ENCODE measurements around the gene PTGS2. TPM values are rescaled to one million over a fixed set of nuclear protein-coding genes. Genes with fewer than 3 reads are reported as not detected.

The PTGS2 gene
- total RNA-seq, 1 experiment from 2014 or later = 0.91 TPM

DNA sequence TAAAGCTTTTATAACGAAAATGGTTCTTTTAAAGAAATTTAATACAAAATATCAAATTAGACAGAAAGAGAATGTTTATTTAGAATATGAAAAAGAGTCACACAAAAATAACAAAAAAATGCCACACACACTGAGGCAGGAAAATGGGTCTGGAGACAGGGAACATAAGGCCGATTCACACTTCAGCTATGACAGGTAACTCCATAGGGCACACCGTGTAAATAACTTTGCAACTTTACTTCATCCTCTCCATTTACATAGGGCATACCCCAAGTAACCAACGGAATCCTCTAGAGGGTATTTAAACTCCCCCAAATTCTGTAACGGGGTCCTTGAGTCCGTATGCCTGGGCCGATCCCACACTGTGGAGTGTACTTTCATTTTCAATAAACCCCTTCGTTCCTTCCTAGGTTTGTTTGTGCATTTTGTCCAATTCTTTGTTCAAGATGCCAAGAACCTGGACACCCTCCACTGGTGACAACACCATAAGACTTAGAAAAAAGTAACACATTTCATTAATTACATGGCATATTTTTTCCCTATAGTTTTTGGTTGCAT lies 23.1 kb upstream of the PTGS2 start (continued):
- TF ChIP-seq, protein P1, sequence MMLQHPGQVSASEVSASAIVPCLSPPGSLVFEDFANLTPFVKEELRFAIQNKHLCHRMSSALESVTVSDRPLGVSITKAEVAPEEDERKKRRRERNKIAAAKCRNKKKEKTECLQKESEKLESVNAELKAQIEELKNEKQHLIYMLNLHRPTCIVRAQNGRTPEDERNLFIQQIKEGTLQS (IDR thresholded peaks at IDR 0.05) = no peak
- TF ChIP-seq CBX3 (IDR thresholded peaks at IDR 0.05; ENCODE audit: low read depth) = no peak
- TF ChIP-seq POLR2A (IDR thresholded peaks at IDR 0.05; ENCODE audit: borderline replicate concordance, extremely low read depth, insufficient read depth, insufficient read length) = no peak
- no peak for TF ChIP-seq EZH2phosphoT487 (IDR thresholded peaks at IDR 0.05; ENCODE audit: borderline replicate concordance)
- no peak for TF ChIP-seq TCF7L2 (IDR thresholded peaks at IDR 0.05; ENCODE audit: borderline replicate concordance, extremely low read depth, insufficient read depth, insufficient read length)
- TF ChIP-seq, protein P2, sequence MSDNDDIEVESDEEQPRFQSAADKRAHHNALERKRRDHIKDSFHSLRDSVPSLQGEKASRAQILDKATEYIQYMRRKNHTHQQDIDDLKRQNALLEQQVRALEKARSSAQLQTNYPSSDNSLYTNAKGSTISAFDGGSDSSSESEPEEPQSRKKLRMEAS (IDR thresholded peaks at IDR 0.05) = no peak
- no peak for TF ChIP-seq FOSL1 (IDR thresholded peaks at IDR 0.05; ENCODE audit: low read depth)
- TF ChIP-seq YY1 (IDR thresholded peaks at IDR 0.05; ENCODE audit: extremely low read depth, insufficient replicate concordance, low read depth, low read length) = no peak

DNA sequence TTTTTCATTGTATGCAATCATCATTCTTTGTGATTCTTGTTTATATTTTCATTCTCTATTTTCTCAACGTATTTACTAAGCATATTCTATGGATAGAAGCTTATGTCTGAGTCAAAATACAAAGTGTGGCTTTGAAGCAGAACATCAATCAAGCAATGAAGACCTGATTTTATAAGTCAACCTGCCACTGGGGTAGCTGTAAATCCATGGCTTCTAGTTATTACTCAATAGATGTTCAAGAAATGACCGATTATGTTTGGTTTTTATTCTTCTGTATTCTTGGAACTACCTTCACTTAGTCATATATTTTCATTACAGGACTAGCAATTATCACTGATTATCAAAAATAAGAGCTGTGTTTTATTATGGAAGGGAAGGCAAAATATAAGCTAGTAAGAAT lies 20.5 kb upstream of the PTGS2 start:
- Histone ChIP-seq H3K4me2 (ENCODE audit: low read length) (no peak overlapping the region), H2AFZ (ENCODE audit: low read depth, low read length, poor library complexity, severe bottlenecking) (no peak overlapping the region), H3K27ac (ENCODE audit: low read depth, low read length) (no peak overlapping the region), H3K36me3 (ENCODE audit: control insufficient read depth in 1 of 2, insufficient read depth in 2 of 2, low read length in 2 of 2) (no peaks in the 10 kb centered on the region), H3K4me3 (replicated peaks in 1 of 2; ENCODE audit: low read depth in 1 of 2, low read length in 2 of 2) (no peak overlapping the region), H3K4me1 (ENCODE audit: control insufficient read depth in 1 of 2, insufficient read depth in 2 of 2, low read length in 2 of 2) (no peaks in the 10 kb centered on the region), H3K27me3 (ENCODE audit: insufficient read depth, low read length) (no peaks in the 10 kb centered on the region), H3K9ac (ENCODE audit: low read length) (no peak overlapping the region), H3K79me2 (ENCODE audit: insufficient read depth, low read length) (no peaks in the 10 kb centered on the region), H4K20me1 (ENCODE audit: insufficient read depth) (no peaks in the 10 kb centered on the region), H3K9me3 (ENCODE audit: control insufficient read depth in 1 of 2, insufficient read depth in 1 of 2, low read depth in 1 of 2, low read length in 2 of 2) (no peaks in the 10 kb centered on the region), H3K9me2 (ENCODE audit: insufficient read depth) (no peaks in the 10 kb centered on the region; the same call in 1 of the 2 replicates)
- CTCF ChIA-PET = interaction anchor here (1.3 kb wide), 1 partner anchor 326 kb away, joined by 4 read pairs; the partner anchor contains the start of gene TPR
- BruUV-seq (replicated peaks) = no TSS peak
- ATAC-seq = no peak
- TF ChIP-seq RAD21 (IDR thresholded peaks at IDR 0.05; ENCODE audit: low read depth) (no peak), POLR2A (IDR thresholded peaks at IDR 0.05; ENCODE audit: borderline replicate concordance, extremely low read depth, insufficient read depth, insufficient read length) (no peak), SP1 (IDR thresholded peaks at IDR 0.05; ENCODE audit: low read depth) (no peak)
- TF ChIP-seq, protein P3, sequence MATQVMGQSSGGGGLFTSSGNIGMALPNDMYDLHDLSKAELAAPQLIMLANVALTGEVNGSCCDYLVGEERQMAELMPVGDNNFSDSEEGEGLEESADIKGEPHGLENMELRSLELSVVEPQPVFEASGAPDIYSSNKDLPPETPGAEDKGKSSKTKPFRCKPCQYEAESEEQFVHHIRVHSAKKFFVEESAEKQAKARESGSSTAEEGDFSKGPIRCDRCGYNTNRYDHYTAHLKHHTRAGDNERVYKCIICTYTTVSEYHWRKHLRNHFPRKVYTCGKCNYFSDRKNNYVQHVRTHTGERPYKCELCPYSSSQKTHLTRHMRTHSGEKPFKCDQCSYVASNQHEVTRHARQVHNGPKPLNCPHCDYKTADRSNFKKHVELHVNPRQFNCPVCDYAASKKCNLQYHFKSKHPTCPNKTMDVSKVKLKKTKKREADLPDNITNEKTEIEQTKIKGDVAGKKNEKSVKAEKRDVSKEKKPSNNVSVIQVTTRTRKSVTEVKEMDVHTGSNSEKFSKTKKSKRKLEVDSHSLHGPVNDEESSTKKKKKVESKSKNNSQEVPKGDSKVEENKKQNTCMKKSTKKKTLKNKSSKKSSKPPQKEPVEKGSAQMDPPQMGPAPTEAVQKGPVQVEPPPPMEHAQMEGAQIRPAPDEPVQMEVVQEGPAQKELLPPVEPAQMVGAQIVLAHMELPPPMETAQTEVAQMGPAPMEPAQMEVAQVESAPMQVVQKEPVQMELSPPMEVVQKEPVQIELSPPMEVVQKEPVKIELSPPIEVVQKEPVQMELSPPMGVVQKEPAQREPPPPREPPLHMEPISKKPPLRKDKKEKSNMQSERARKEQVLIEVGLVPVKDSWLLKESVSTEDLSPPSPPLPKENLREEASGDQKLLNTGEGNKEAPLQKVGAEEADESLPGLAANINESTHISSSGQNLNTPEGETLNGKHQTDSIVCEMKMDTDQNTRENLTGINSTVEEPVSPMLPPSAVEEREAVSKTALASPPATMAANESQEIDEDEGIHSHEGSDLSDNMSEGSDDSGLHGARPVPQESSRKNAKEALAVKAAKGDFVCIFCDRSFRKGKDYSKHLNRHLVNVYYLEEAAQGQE (IDR thresholded peaks at IDR 0.05; ENCODE audit: low read depth) = no peak
- POLR2A ChIA-PET = no interaction called here
- DNase-seq (ENCODE audit: low read depth, low spot score) = no peak
- RAD21 ChIA-PET (ENCODE audit: low non-redundant PET in 1 of 2, low total read pairs in 2 of 2, uncharacterized antibody in 2 of 2, unreplicated experiment in 2 of 2) = no interaction called here
- intact Hi-C loops (cut with micrococcal nuclease) = no loop called here

Measured in HCT116 (cell line).